GM18867 (cell line): ENCODE measurements around the gene ASB1.

ENCODE experiments used
- ATAC-seq: cut with Tn5 transposase; IDR thresholded peaks from one replicate; pipeline ENCODE4 v1.9.1; 2021; ENCODE audit warnings: mild to moderate bottlenecking, moderate library complexity; ENCODE audit not compliant: unreplicated experiment

Gene ASB1

GRCh38 chr2:238426568-238427434, at the start of gene ASB1:
Gene ASB1, plus strand, starts transcription at chr2:238426927. Its CDS starts 144 bp downstream, at chr2:238427071.
- peak; percentile 85 for ATAC-seq

DNA sequence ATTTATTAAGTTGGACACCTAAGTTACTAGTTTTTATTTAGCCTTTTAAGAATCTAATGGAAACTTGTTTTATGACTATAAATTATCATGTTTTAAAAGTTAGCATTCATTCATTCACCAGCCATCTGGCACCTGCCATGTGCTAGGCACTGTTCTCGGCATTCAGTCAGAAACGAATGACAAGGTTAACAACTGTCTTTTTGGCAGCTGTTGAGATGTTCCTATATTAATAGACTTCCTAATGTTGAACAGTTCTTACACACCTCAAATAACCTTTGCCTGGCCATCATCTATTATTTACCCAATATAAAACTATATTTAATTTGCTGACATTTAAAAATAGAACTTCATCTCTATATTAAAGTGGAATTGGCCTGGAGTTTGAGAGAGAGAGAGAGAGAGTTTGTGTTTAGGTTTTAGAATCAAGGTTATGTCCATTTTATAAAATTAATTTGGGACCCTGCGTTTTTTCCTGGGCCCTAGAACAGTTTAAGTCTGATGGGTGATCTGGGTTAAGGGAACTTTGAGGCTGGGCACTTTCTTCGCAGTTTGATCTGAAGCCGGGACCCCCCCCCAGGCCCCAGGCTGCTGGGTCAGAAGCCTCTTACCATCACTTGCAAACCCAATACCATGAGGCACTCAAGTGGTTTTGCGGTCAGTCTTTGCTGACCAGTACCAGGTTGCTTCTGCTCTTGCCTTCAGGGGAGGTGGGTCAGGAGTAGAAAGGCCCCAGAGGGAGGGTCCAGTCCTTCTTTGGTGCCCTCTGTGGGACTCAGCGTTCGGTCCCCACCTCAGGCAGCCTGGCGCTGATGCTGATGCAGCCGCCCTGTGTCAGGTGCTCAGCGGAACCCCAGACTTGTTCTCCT, 48.3 kb upstream of the ASB1 start:
- ATAC-seq = no peak

GRCh38 chr2:238379096-238379810, 47.5 kb upstream of the ASB1 start:
- no peak for ATAC-seq

GRCh38 chr2:238380336-238380735, 46.4 kb upstream of the ASB1 start:
- ATAC-seq = no peak

- ATAC-seq = no peak
Observed at GRCh38 chr2:238380785-238381184, 45.9 kb upstream of the ASB1 start.

DNA sequence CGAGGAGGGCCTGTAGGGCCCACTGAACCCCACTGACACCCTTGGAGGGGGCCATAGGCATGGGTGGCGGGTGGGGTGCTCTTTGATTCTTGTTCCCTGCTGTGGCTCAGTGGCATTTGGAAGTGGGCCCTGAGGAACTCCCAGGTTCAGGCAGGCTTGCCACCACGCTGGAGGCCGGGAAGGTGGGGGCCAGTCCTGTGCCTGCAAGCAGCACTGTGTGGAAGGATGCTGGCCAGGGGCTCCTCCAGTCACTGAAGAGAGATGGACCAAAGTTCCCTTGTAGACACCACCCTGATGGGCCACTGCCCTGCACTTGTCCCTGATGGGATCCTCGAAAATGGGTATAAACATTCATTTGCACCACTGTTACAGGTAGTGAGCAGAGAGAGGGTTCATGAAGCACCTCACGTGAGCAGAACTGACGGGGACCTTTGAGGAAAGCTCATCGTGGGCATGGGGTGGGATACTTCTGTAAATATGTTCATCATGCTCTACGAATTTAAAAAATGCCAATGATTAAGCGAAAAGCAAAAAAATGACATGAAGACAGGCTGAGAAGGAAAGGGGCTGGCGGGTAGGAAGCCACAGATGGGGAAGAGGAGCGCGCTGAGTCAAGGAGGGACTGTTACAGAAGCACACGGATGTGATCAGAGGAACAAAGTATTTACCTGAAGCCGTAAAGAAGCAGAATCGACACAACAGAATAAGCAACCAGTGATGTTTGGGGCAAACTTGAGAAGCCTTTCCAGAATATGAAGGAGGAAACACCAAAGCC, 45.2 kb upstream of the ASB1 start:
- no peak for ATAC-seq

DNA sequence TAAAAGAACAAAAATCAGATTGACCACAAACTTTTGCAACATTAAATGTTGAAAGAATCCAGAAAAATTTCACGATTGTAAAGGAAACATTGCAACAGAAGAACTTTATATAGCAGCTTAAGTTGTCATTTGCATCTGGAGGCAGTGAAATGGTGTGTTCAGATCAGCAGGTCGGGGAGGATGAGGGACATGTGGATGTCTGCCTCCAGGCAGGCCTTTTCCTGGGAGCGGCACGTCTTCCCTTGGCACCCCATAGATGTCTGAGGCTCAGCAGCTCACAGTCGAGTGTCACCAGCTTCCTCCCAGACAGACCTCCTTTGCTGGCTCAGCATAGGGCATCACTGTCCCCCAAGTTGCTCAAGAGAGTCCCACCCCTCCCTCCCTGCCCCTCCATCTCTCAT, 44.3 kb upstream of the ASB1 start:
- ATAC-seq = no peak

DNA sequence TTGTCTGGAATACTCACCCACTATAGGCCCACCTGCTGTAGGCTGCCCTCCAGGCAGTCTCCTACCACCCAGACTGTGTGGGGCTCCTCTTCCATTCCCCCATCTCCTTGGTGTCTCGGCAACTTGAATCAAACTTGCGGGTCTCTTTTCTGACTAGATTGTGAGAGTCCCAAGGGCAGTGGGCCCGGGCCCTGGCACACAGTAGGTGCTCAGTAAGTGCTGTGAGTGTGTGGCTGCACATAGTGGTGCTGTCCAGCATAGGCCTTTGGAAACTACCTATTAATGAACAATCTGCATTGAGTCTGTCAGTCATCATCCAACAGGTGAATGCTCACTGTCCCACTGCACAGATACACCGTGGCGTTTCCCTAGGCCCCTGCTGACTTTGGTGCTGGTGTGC, 43.6 kb upstream of the ASB1 start:
- no peak for ATAC-seq

- ATAC-seq = no peak
Observed at GRCh38 chr2:238383743-238384380, 42.9 kb upstream of the ASB1 start.

DNA sequence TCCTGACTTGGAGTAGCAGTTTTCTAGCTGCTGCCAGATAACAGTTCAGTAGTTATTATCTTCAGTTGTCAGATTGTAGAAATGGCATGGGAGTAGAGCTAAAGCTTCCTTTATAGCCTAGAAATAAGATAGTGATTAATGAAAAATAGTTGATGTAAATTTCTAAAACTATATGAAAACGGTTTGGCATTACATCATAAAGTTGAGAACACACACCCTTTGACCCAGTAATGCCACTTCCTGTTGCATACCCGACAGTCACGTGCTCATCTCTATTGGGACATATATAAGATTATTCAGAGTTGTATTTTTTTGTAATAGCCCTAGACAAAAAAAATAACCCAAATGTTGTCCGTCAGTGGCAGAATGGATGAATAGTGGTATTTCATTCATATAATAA, 39.4 kb upstream of the ASB1 start:
- no peak for ATAC-seq

DNA sequence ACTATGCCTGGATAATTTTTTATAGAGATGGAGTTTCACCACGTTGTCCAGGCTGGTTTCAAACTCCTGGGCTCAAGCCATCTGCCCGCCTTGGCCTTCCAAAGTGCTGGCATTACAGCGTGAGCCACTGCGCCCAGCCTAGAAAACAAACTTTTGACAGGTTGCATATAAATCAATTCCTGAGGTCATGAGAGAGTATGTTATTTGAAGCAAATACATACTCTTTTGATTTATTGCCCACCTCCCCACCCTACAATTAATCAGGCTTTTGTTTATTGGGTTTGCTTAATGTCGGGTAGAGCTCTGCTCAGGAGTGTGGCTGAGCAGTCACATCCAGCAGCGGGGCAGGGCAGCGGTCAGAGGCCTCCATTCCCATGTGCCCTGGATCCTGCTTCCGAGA, 37.9 kb upstream of the ASB1 start:
- ATAC-seq = no peak

GRCh38 chr2:238389988-238390589, 36.6 kb upstream of the ASB1 start:
- no peak for ATAC-seq

GRCh38 chr2:238391042-238391689, 35.6 kb upstream of the ASB1 start:
- ATAC-seq = no peak

DNA sequence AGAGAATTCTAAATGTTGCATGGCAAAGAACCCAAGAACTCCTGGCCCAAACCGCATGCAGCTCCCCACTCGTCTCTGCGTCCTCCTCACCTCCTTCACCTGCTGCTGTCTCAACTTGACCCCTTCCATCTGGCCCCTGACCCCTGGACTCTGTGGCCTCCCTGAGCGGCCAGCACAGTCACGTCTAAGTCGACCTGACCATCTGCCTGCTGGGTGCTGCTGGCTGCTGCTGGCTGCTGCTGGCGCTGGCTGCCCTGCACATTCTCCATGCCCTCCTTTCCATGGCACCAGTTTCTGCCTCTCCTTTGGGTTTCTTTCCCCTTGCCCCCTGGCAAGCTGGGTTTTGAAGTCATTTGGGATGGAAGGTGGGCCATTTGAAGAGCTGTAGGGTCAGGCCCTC, 30.1 kb upstream of the ASB1 start:
- no peak for ATAC-seq

- no peak for ATAC-seq
Observed at GRCh38 chr2:238397356-238397755, 29.4 kb upstream of the ASB1 start.

GRCh38 chr2:238398577-238398976, 28.1 kb upstream of the ASB1 start:
- ATAC-seq = no peak

DNA sequence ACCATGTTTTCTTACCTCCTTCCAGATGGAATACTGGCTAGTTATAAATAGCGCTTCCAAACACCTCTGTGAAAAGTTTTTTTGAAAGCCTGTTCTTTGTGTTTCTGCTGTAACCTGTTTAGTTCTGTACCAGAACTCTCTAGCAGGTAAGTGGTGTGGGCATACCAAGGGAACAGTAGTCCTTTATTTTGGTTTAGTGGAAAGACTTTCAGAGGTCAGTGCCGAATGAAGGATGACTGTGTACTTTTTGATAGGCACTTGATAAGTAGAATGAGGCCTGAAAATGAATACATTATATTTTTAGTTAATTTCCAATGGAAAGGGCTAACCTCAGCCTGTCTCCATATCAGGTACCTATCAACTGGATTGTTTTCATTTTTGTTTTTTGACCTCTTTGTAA, 27.6 kb upstream of the ASB1 start:
- ATAC-seq = no peak

DNA sequence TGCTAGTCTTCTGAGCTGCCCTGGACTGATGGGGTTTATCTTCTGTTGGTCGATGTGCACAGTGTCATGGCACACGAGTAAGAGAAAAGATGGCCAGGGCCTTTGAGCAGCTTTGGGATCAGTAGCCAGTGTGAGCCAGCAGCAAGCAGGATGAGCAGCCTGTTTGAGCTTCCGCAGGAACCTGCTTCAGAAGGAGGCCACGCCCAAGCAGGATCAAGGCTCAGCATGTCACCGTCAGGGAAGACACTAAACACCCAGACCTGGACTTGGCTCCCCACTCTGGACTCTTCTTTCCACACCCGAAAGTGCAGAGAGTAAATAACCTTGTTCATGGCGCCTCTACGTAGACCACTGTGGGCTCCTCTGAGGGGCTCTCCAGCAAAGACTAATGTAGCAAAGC, 25.2 kb upstream of the ASB1 start:
- ATAC-seq = no peak
